ENCODE measurements around the gene SRD5A2.
A peak's percentile ranks its signal among the peaks of the same experiment; 100 is the strongest.

The SRD5A2 gene, protein sequence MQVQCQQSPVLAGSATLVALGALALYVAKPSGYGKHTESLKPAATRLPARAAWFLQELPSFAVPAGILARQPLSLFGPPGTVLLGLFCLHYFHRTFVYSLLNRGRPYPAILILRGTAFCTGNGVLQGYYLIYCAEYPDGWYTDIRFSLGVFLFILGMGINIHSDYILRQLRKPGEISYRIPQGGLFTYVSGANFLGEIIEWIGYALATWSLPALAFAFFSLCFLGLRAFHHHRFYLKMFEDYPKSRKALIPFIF

DNA sequence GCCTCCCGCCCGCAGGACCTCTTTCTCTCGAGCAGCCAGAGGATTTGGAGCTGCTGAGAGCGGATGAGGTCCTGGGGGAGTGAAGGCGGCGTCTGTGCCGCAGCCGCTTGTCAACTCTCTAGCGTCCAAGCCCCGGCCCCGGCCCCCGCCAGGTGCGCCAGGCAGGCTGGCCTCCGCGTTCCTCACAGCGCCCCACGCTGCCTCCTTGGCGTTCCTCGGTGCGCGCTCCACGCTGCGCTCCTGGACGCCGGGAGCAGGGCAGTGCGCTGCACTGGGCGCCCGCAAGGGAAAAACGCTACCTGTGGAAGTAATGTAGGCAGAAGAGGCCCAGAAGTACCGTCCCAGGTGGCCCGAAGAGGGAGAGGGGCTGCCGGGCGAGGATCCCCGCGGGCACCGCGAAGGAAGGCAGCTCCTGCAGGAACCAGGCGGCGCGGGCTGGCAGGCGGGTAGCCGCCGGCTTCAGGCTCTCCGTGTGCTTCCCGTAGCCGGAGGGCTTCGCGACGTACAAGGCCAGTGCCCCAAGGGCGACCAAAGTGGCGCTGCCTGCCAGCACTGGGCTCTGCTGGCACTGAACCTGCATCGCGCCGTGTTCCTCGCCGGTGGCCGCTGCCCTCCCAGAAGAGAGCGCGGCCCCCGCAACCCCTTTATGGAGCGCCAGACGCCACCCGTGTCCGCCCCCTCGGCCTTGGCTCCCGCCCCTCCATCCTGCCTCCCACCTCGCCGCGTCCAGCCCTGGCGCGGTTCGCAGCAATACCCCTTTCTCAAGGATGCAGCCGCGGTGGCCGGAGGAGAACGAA, at the start of gene SRD5A2:
Gene SRD5A2 (minus strand): TSS at position 618 of the 797 bp plus-strand sequence. CDS start 38 bp downstream, at position 580.
- Histone ChIP-seq H3K9me3 (ENCODE audit: control insufficient read depth in 5 of 5, low read length in 5 of 5) (no peaks in the 10 kb centered on the region), H3K4me1 (ENCODE audit: control insufficient read depth in 5 of 5, insufficient read depth in 5 of 5, low read length in 5 of 5) (peaks cover 0 to 7% (median 0%) of the 10 kb centered on the region in 5 donors), H3K36me3 (ENCODE audit: control insufficient read depth in 5 of 5, insufficient read depth in 5 of 5, low read length in 5 of 5) (no peaks in the 10 kb centered on the region), H3K9ac (ENCODE audit: low read length in 5 of 5) (no peak within 1 kb of the TSS), H3K4me3 (ENCODE audit: low read depth in 1 of 5, low read length in 5 of 5) (peak within 1 kb of the TSS in 1 of 5 donors; percentile 35), H3K27me3 (ENCODE audit: control insufficient read depth in 5 of 5, insufficient read depth in 4 of 5, low read length in 5 of 5) (peaks cover 19 to 25% (median 20%) of the 10 kb centered on the region in 5 donors), H3K27ac (ENCODE audit: low read depth, low read length) (no peak within 1 kb of the TSS)

DNA sequence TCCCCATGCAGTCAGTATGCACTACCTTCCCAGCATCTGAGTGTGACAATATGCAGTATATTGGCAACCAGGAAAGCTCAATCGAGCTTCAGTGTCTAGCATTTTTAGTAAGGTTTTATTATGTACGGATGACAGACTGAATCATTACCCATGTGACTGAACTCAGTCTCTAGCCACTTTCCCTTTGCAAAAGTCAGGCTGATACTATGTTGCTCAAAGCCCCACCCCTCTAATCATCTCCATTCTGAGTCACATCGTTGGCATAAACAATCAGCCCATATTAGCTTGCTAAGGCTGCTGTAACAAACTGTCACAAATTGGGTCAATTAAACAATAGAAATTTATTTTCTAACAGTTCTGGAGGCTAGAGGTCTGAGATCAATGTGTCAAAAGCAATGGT, 25.8 kb upstream of the SRD5A2 start:
- H3K27ac ChIP-seq (ENCODE audit: low read depth, low read length): no peak overlapping the region
- H3K4me1 ChIP-seq (ENCODE audit: control insufficient read depth in 5 of 5, insufficient read depth in 5 of 5, low read length in 5 of 5): no peaks in the 10 kb centered on the region
- H3K9me3 ChIP-seq (ENCODE audit: control insufficient read depth in 5 of 5, low read length in 5 of 5): peaks cover 0 to 32% (median 21%) of the 10 kb centered on the region in 5 donors
- no peaks in the 10 kb centered on the region for H3K27me3 ChIP-seq (ENCODE audit: control insufficient read depth in 5 of 5, insufficient read depth in 4 of 5, low read length in 5 of 5)
- H3K9ac ChIP-seq (ENCODE audit: low read length in 5 of 5): no peak overlapping the region
- no peaks in the 10 kb centered on the region for H3K36me3 ChIP-seq (ENCODE audit: control insufficient read depth in 5 of 5, insufficient read depth in 5 of 5, low read length in 5 of 5)
- no peak overlapping the region for H3K4me3 ChIP-seq (ENCODE audit: low read depth in 1 of 5, low read length in 5 of 5)

DNA sequence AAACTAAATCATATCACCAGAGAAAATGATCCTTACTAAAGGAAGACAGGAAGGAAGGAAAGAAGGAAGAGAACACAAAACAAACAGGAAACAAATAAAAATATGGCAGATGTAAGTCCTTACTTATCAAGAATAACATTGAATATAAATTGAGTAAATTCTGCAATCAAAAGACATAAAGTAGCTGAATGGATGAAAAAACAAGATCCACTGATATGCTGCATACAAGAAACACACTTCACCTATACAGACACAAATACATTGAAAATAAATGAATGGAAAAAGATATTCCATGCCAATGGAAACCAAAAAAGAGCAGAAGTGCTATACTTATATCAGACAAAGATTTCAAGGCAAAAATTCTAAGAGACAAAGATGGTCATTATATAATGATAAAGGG, 18.0 kb upstream of the SRD5A2 start:
- Histone ChIP-seq H3K4me3 (ENCODE audit: low read depth in 1 of 5, low read length in 5 of 5) (no peak overlapping the region), H3K4me1 (ENCODE audit: control insufficient read depth in 5 of 5, insufficient read depth in 5 of 5, low read length in 5 of 5) (no peaks in the 10 kb centered on the region), H3K27ac (ENCODE audit: low read depth, low read length) (no peak overlapping the region), H3K9ac (ENCODE audit: low read length in 5 of 5) (no peak overlapping the region), H3K36me3 (ENCODE audit: control insufficient read depth in 5 of 5, insufficient read depth in 5 of 5, low read length in 5 of 5) (no peaks in the 10 kb centered on the region), H3K9me3 (ENCODE audit: control insufficient read depth in 5 of 5, low read length in 5 of 5) (peaks cover 0 to 33% (median 11%) of the 10 kb centered on the region in 5 donors), H3K27me3 (ENCODE audit: control insufficient read depth in 5 of 5, insufficient read depth in 4 of 5, low read length in 5 of 5) (no peaks in the 10 kb centered on the region)

DNA sequence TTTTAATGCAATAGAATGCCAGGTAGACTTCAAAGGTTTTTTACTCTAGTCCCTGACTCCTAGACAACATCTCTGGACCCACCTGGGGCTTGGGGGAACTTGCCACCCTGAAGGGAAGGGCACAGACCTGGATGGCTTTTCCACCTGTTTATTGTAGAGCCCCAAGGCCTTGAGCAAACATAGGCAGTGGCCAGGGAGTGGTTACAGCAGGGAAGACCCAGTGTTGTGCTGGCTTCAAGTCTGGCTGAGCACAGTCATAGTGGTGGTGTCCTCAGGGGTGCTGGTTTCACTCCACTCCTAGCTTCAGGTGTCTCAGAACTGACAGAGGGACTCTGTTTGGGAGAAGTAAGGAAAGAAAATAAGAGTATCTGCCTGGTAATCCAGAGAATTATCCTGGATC, 5.5 kb upstream of the SRD5A2 start:
- H3K9ac ChIP-seq (ENCODE audit: low read length in 5 of 5): no peak overlapping the region

DNA sequence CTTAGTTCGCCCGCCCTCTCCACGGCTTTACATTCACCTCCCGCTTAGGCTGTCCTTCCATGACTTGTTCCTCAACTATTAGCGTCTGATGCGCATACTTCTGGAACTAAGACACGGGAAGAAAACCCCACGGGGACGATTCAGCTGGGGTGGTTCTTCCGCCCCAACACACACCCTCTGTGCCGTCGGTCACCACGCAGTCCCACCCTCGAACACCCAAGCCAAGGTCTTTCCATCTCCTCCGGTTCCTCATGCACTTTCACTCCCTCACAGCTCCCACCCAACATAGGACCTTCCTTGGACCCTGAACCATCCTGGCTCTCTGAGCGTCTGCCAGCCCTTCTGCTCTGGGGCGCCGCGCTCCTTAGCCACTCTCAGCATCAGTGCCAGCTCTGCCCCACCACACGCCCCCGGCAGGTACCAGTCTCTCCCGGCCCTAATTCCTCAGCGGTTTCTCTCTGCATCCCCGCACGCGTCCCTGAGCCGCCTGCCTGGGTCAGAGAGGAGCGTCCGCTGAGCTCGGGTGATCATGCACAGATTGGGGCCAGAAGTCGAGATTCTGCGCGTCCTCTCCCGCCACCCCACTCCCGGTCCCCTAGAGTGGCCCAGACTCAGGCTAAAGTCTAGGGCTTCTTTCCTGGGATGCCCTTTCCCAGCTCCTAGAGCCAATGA, 522 bp upstream of the SRD5A2 start:
- Histone ChIP-seq H3K27me3 (ENCODE audit: control insufficient read depth in 5 of 5, insufficient read depth in 4 of 5, low read length in 5 of 5) (peaks cover 19 to 25% (median 20%) of the 10 kb centered on the region in 5 donors), H3K27ac (ENCODE audit: low read depth, low read length) (no peak overlapping the region), H3K36me3 (ENCODE audit: control insufficient read depth in 5 of 5, insufficient read depth in 5 of 5, low read length in 5 of 5) (no peaks in the 10 kb centered on the region), H3K9ac (ENCODE audit: low read length in 5 of 5) (no peak overlapping the region), H3K4me3 (ENCODE audit: low read depth in 1 of 5, low read length in 5 of 5) (no peak overlapping the region), H3K4me1 (ENCODE audit: control insufficient read depth in 5 of 5, insufficient read depth in 5 of 5, low read length in 5 of 5) (peaks cover 0 to 7% (median 0%) of the 10 kb centered on the region in 5 donors), H3K9me3 (ENCODE audit: control insufficient read depth in 5 of 5, low read length in 5 of 5) (no peaks in the 10 kb centered on the region)

More for the DNA sequence above, 5.5 kb upstream of the SRD5A2 start:
- Histone ChIP-seq H3K9me3 (ENCODE audit: control insufficient read depth in 5 of 5, low read length in 5 of 5) (peaks cover 0 to 8% (median 3%) of the 10 kb centered on the region in 5 donors), H3K4me1 (ENCODE audit: control insufficient read depth in 5 of 5, insufficient read depth in 5 of 5, low read length in 5 of 5) (no peaks in the 10 kb centered on the region), H3K27me3 (ENCODE audit: control insufficient read depth in 5 of 5, insufficient read depth in 4 of 5, low read length in 5 of 5) (peaks cover 4 to 6% (median 5%) of the 10 kb centered on the region in 5 donors), H3K4me3 (ENCODE audit: low read depth in 1 of 5, low read length in 5 of 5) (no peak overlapping the region), H3K36me3 (ENCODE audit: control insufficient read depth in 5 of 5, insufficient read depth in 5 of 5, low read length in 5 of 5) (no peaks in the 10 kb centered on the region), H3K27ac (ENCODE audit: low read depth, low read length) (no peak overlapping the region)

DNA sequence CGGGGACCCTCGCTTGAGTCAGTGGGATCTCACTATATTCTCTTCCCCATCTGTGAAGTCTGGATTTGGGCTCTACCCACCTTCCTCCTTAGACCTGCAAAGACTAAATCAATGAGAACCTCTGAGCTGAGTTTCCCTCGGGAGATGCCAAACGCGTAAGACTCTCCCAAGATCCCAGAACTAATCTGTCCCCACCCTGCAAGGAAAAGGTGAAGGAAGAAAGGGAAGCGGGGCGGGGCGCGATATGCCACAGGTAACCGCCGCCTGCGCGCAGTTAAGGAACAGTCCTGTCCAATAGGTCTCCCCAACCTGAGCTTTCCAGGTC, 780 bp downstream of the SRD5A2 start:
- peaks cover 0 to 4% (median 0%) of the 10 kb centered on the region in 5 donors for H3K9me3 ChIP-seq (ENCODE audit: control insufficient read depth in 5 of 5, low read length in 5 of 5)
- H3K4me1 ChIP-seq (ENCODE audit: control insufficient read depth in 5 of 5, insufficient read depth in 5 of 5, low read length in 5 of 5): peaks cover 0 to 7% (median 0%) of the 10 kb centered on the region in 5 donors
- no peak overlapping the region for H3K27ac ChIP-seq (ENCODE audit: low read depth, low read length)
- H3K36me3 ChIP-seq (ENCODE audit: control insufficient read depth in 5 of 5, insufficient read depth in 5 of 5, low read length in 5 of 5): no peaks in the 10 kb centered on the region
- no peak overlapping the region for H3K4me3 ChIP-seq (ENCODE audit: low read depth in 1 of 5, low read length in 5 of 5)
- no peak overlapping the region for H3K9ac ChIP-seq (ENCODE audit: low read length in 5 of 5)
- H3K27me3 ChIP-seq (ENCODE audit: control insufficient read depth in 5 of 5, insufficient read depth in 4 of 5, low read length in 5 of 5): peaks cover 19 to 25% (median 20%) of the 10 kb centered on the region in 5 donors

DNA sequence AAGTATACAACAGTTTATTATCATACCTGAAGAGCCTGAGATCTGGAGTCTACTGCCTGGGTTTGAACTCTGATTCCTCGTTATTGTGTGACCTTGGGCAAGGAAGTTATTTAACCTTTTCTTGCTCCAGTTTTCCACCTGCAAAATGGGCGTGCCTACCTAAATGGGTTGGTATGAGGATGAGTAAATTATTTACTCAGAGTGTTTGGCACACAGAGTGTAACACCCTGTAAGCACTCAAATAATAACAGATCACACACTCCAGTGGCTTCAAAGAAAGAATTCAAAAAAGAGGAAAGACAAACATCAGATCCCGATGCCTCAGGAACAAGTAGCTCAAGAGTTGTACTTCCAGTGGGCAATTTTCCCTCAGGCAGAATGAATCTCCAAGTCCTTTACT, 2.4 kb downstream of the SRD5A2 start:
- Histone ChIP-seq H3K4me1 (ENCODE audit: control insufficient read depth in 5 of 5, insufficient read depth in 5 of 5, low read length in 5 of 5) (peaks cover 0 to 7% (median 0%) of the 10 kb centered on the region in 5 donors), H3K27ac (ENCODE audit: low read depth, low read length) (no peak overlapping the region), H3K4me3 (ENCODE audit: low read depth in 1 of 5, low read length in 5 of 5) (no peak overlapping the region), H3K9ac (ENCODE audit: low read length in 5 of 5) (no peak overlapping the region), H3K36me3 (ENCODE audit: control insufficient read depth in 5 of 5, insufficient read depth in 5 of 5, low read length in 5 of 5) (no peaks in the 10 kb centered on the region), H3K27me3 (ENCODE audit: control insufficient read depth in 5 of 5, insufficient read depth in 4 of 5, low read length in 5 of 5) (peaks cover 19 to 25% (median 20%) of the 10 kb centered on the region in 5 donors), H3K9me3 (ENCODE audit: control insufficient read depth in 5 of 5, low read length in 5 of 5) (peaks cover 0 to 4% (median 0%) of the 10 kb centered on the region in 5 donors)

DNA sequence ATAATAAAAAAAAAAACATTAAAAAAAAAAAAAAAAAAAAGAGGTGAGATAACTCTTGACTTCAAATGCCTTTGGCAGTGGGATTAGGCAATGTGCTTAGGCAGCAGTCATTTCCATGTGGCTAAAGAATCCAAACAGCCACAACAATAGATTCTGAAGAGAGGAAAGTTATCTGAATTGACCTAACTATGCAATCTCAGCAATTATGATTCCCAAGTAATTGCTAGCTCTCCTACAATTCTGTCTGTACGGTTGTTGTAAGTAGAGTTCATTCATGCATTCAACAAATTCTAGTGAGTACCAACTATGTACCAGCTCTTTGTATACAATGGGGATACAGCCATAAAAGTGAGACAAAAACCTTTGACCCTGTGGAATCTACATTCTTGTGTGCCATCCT, 3.6 kb downstream of the SRD5A2 start:
- H3K9me3 ChIP-seq (ENCODE audit: control insufficient read depth in 5 of 5, low read length in 5 of 5): peaks cover 0 to 5% (median 0%) of the 10 kb centered on the region in 5 donors
- no peak overlapping the region for H3K4me3 ChIP-seq (ENCODE audit: low read depth in 1 of 5, low read length in 5 of 5)
- H3K9ac ChIP-seq (ENCODE audit: low read length in 5 of 5): no peak overlapping the region
- no peaks in the 10 kb centered on the region for H3K36me3 ChIP-seq (ENCODE audit: control insufficient read depth in 5 of 5, insufficient read depth in 5 of 5, low read length in 5 of 5)
- H3K27me3 ChIP-seq (ENCODE audit: control insufficient read depth in 5 of 5, insufficient read depth in 4 of 5, low read length in 5 of 5): peaks cover 19 to 24% (median 20%) of the 10 kb centered on the region in 5 donors
- H3K4me1 ChIP-seq (ENCODE audit: control insufficient read depth in 5 of 5, insufficient read depth in 5 of 5, low read length in 5 of 5): peaks cover 0 to 7% (median 0%) of the 10 kb centered on the region in 5 donors
- H3K27ac ChIP-seq (ENCODE audit: low read depth, low read length): no peak overlapping the region

DNA sequence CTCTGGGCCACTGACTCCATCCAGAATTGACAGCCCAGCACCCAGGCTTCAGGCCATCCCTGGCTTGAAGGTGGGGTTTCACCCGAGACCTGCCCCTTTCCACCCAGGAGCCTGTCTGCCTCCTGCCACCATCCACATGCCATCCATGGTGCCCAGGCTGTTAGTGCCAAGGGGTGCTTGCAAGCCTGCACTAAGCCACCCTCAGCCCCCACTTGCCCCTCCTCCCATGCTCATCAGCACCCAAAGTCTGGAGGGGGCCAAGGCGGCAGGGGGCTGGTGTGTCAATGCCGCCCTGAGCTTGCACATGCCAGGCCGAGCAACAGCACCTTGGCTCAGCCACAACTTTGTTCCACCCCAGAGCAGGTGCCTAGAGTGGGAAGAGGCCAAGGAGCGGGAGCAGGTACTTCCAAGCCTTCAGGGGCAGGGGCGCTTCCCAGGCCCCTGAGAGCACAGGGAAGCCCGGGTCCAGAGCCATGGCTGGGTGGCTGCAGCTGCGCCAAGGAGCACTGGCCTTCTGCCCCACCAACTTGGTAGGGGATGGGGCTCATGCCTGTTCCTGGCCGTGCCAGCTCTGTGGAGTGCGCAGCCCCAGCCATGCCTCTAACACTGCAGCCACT, 12.0 kb downstream of the SRD5A2 start:
- no peak overlapping the region for H3K9ac ChIP-seq (ENCODE audit: low read length in 5 of 5)
- H3K4me3 ChIP-seq (ENCODE audit: low read depth in 1 of 5, low read length in 5 of 5): no peak overlapping the region
- H3K27me3 ChIP-seq (ENCODE audit: control insufficient read depth in 5 of 5, insufficient read depth in 4 of 5, low read length in 5 of 5): no peaks in the 10 kb centered on the region
- H3K27ac ChIP-seq (ENCODE audit: low read depth, low read length): no peak overlapping the region
- no peaks in the 10 kb centered on the region for H3K36me3 ChIP-seq (ENCODE audit: control insufficient read depth in 5 of 5, insufficient read depth in 5 of 5, low read length in 5 of 5)
- peaks cover 0 to 10% (median 3%) of the 10 kb centered on the region in 5 donors for H3K9me3 ChIP-seq (ENCODE audit: control insufficient read depth in 5 of 5, low read length in 5 of 5)
- H3K4me1 ChIP-seq (ENCODE audit: control insufficient read depth in 5 of 5, insufficient read depth in 5 of 5, low read length in 5 of 5): no peaks in the 10 kb centered on the region

Measured in subcutaneous abdominal adipose tissue (tissue), 5 donors.